ENCODE measurements around the gene PUSL1.

Gene PUSL1

DNA sequence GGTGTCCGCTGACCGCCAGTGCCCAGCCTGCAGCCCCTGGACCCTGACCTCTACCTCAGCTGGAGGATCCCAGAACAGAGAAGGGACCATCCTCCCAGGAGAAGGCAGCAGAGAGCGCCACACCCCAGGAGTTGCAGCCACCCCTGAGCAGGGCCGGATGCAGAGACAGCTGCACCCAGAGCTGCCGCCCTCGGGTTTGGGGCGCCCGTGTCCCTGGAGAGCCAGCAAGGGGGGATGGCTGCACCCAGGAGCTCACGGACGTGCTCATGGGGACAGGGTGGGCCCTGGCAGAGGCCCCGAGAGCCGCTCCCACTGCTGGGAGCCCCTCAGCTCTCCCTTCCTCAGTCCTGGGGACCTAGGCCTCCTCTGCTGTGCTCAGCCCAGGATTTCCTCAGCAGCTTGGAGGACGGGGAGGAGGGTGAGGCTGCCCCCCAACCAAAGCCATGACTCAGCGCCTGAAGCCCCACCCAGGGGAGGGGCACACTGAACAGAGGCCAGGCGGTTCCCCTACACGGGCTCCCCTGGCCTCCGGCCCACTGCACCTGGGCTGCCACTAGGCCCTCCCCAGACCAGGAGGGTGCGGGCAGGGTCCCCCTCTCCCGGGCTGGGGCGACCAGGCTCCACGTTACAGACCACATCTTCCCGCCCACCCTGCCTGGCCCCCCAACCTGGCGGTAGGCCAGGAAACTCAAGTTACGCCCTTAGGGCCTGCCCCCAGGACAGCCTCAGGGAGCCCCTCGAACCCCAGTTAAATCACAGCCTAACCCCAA, 2.9 kb upstream of the PUSL1 start (continued):
- TF ChIP-seq ZNF518A (tag by site-specific recombination; conservative IDR thresholded peaks at IDR 0.05; ENCODE audit: low read depth) (0 out of 2 replicates have a peak, but pooled peaks have one; percentile 13), ZNF26 (tag by site-specific recombination; IDR thresholded peaks at IDR 0.05) (no peak), ZNF843 (tag by site-specific recombination; IDR thresholded peaks at IDR 0.05) (no peak), ZNF670 (tag by site-specific recombination; IDR thresholded peaks at IDR 0.05; ENCODE audit: low read depth) (no peak), ZNF341 (tag by site-specific recombination; IDR thresholded peaks at IDR 0.05; ENCODE audit: low read depth) (peak; percentile 25; the same call in 1 of the 2 replicates), BCL11A (tag by site-specific recombination; IDR thresholded peaks at IDR 0.05; ENCODE audit: low read depth) (0 out of 2 replicates have a peak, but pooled peaks have one; percentile 11), SP2 (tag by site-specific recombination; IDR thresholded peaks at IDR 0.05) (peak; percentile 76), FEZF1 (tag by site-specific recombination; IDR thresholded peaks at IDR 0.05) (no peak), ZNF266 (tag by site-specific recombination; IDR thresholded peaks at IDR 0.05; ENCODE audit: low read depth) (no peak)
- TF ChIP-seq, protein P1, sequence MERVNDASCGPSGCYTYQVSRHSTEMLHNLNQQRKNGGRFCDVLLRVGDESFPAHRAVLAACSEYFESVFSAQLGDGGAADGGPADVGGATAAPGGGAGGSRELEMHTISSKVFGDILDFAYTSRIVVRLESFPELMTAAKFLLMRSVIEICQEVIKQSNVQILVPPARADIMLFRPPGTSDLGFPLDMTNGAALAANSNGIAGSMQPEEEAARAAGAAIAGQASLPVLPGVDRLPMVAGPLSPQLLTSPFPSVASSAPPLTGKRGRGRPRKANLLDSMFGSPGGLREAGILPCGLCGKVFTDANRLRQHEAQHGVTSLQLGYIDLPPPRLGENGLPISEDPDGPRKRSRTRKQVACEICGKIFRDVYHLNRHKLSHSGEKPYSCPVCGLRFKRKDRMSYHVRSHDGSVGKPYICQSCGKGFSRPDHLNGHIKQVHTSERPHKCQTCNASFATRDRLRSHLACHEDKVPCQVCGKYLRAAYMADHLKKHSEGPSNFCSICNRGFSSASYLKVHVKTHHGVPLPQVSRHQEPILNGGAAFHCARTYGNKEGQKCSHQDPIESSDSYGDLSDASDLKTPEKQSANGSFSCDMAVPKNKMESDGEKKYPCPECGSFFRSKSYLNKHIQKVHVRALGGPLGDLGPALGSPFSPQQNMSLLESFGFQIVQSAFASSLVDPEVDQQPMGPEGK (tag by site-specific recombination; IDR thresholded peaks at IDR 0.05) = peak; percentile 97
- TF ChIP-seq, protein P2, sequence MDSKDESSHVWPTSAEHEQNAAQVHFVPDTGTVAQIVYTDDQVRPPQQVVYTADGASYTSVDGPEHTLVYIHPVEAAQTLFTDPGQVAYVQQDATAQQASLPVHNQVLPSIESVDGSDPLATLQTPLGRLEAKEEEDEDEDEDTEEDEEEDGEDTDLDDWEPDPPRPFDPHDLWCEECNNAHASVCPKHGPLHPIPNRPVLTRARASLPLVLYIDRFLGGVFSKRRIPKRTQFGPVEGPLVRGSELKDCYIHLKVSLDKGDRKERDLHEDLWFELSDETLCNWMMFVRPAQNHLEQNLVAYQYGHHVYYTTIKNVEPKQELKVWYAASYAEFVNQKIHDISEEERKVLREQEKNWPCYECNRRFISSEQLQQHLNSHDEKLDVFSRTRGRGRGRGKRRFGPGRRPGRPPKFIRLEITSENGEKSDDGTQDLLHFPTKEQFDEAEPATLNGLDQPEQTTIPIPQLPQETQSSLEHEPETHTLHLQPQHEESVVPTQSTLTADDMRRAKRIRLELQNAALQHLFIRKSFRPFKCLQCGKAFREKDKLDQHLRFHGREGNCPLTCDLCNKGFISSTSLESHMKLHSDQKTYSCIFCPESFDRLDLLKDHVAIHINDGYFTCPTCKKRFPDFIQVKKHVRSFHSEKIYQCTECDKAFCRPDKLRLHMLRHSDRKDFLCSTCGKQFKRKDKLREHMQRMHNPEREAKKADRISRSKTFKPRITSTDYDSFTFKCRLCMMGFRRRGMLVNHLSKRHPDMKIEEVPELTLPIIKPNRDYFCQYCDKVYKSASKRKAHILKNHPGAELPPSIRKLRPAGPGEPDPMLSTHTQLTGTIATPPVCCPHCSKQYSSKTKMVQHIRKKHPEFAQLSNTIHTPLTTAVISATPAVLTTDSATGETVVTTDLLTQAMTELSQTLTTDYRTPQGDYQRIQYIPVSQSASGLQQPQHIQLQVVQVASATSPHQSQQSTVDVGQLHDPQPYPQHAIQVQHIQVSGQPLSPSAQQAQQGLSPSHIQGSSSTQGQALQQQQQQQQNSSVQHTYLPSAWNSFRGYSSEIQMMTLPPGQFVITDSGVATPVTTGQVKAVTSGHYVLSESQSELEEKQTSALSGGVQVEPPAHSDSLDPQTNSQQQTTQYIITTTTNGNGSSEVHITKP (tag by site-specific recombination; IDR thresholded peaks at IDR 0.05) = no peak
- TF ChIP-seq, protein P3, sequence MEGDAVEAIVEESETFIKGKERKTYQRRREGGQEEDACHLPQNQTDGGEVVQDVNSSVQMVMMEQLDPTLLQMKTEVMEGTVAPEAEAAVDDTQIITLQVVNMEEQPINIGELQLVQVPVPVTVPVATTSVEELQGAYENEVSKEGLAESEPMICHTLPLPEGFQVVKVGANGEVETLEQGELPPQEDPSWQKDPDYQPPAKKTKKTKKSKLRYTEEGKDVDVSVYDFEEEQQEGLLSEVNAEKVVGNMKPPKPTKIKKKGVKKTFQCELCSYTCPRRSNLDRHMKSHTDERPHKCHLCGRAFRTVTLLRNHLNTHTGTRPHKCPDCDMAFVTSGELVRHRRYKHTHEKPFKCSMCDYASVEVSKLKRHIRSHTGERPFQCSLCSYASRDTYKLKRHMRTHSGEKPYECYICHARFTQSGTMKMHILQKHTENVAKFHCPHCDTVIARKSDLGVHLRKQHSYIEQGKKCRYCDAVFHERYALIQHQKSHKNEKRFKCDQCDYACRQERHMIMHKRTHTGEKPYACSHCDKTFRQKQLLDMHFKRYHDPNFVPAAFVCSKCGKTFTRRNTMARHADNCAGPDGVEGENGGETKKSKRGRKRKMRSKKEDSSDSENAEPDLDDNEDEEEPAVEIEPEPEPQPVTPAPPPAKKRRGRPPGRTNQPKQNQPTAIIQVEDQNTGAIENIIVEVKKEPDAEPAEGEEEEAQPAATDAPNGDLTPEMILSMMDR (tag by site-specific recombination; IDR thresholded peaks at IDR 0.05) = no peak
- TF ChIP-seq, protein P4, sequence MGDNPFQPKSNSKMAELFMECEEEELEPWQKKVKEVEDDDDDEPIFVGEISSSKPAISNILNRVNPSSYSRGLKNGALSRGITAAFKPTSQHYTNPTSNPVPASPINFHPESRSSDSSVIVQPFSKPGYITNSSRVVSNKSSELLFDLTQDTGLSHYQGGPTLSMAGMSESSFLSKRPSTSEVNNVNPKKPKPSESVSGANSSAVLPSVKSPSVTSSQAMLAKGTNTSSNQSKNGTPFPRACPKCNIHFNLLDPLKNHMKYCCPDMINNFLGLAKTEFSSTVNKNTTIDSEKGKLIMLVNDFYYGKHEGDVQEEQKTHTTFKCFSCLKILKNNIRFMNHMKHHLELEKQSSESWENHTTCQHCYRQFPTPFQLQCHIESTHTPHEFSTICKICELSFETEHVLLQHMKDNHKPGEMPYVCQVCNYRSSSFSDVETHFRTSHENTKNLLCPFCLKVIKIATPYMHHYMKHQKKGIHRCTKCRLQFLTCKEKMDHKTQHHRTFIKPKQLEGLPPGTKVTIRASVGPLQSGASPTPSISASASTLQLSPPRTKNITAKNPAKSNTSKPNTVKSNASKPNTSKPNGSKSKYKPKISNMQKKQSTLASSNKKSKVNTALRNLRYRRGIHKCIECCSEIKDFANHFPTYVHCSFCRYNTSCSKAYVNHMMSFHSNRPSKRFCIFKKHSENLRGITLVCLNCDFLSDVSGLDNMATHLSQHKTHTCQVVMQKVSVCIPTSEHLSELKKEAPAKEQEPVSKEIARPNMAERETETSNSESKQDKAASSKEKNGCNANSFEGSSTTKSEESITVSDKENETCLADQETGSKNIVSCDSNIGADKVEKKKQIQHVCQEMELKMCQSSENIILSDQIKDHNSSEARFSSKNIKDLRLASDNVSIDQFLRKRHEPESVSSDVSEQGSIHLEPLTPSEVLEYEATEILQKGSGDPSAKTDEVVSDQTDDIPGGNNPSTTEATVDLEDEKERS (tag by site-specific recombination; IDR thresholded peaks at IDR 0.05) = no peak
- TF ChIP-seq, protein P5, sequence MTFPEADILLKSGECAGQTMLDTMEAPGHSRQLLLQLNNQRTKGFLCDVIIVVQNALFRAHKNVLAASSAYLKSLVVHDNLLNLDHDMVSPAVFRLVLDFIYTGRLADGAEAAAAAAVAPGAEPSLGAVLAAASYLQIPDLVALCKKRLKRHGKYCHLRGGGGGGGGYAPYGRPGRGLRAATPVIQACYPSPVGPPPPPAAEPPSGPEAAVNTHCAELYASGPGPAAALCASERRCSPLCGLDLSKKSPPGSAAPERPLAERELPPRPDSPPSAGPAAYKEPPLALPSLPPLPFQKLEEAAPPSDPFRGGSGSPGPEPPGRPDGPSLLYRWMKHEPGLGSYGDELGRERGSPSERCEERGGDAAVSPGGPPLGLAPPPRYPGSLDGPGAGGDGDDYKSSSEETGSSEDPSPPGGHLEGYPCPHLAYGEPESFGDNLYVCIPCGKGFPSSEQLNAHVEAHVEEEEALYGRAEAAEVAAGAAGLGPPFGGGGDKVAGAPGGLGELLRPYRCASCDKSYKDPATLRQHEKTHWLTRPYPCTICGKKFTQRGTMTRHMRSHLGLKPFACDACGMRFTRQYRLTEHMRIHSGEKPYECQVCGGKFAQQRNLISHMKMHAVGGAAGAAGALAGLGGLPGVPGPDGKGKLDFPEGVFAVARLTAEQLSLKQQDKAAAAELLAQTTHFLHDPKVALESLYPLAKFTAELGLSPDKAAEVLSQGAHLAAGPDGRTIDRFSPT (tag by site-specific recombination; IDR thresholded peaks at IDR 0.05) = peak; percentile 58

Data from HEK293 (cell line).